HepG2 (cell line): ENCODE data around the gene XRCC1. TPM values are rescaled to one million over a fixed set of nuclear protein-coding genes. Genes with fewer than 3 reads are reported as not detected.

Experiments
- HDAC1 ChIP-seq: sonication (generic); formaldehyde crosslinking; IDR thresholded peaks from 2 replicates; pipeline ENCODE4 v1.5.1; 2020; ENCODE audit warnings: mild to moderate bottlenecking, missing genetic modification reagents
- MAFF ChIP-seq: IDR thresholded peaks from 2 replicates; pipeline ENCODE4 v1.6.1; 2011; ENCODE audit warnings: low read depth, low read length, improper control_type of control experiment
- RXRB ChIP-seq: IDR thresholded peaks from 2 replicates; pipeline ENCODE4 v1.6.1; 2016; ENCODE audit warnings: borderline replicate concordance, missing genetic modification reagents, missing compliant biosample characterization
- SIX1 ChIP-seq: sonication (generic); formaldehyde crosslinking; IDR thresholded peaks from 2 replicates; pipeline ENCODE4 v1.4.0; 2020; ENCODE audit warnings: missing genetic modification reagents, borderline replicate concordance
- SMAD1 ChIP-seq: sonication (generic); formaldehyde crosslinking; IDR thresholded peaks from 2 replicates; pipeline ENCODE4 v1.4.0; 2020; ENCODE audit warnings: missing genetic modification reagents, low read depth, mild to moderate bottlenecking, borderline replicate concordance
- SMAD3 ChIP-seq: sonication (generic); formaldehyde crosslinking; IDR thresholded peaks from 2 replicates; pipeline ENCODE4 v1.4.0; 2020; ENCODE audit warnings: missing genetic modification reagents
- ZHX2 ChIP-seq, 2 experiments: sonication (generic) in 1 of 2; formaldehyde crosslinking in 1 of 2; IDR thresholded peaks; 2 replicates each; pipeline versions ENCODE4 v1.6.1 to v1.9.0; 2014 to 2022; ENCODE audit warnings: antibody characterized with exemption in 1 of 2, borderline replicate concordance in 1 of 2, inconsistent platforms in 1 of 2, low read depth in 1 of 2, missing genetic modification reagents in 1 of 2
- ZNF17 ChIP-seq: sonication (generic); formaldehyde crosslinking; IDR thresholded peaks from 2 replicates; pipeline ENCODE4 v1.5.0; 2020; ENCODE audit warnings: mild to moderate bottlenecking, missing genetic modification reagents
- ZXDC ChIP-seq: sonication (generic); formaldehyde crosslinking; IDR thresholded peaks from 2 replicates; pipeline ENCODE4 v1.5.0; 2020; ENCODE audit warnings: mild to moderate bottlenecking, missing genetic modification reagents
- ZZZ3 ChIP-seq: sonication (generic); formaldehyde crosslinking; IDR thresholded peaks from 2 replicates; pipeline ENCODE4 v1.4.0; 2020; ENCODE audit warnings: missing genetic modification reagents, mild to moderate bottlenecking, borderline replicate concordance
- polyA plus RNA-seq, 8 experiments: library from polyadenylated mRNA; depleted of rRNA in 3 of 8; stranded (reverse) in 7 of 8; unstranded in 1 of 8; fragments of >200 nt; fragmentation: Illumina TruSeq in 4 of 8; extraction: Trizol in 4 of 8; gene quantifications; 2 replicates each; pipeline versions ENCODE4 v1.2.1 to v1.2.3, GENCODE V29; 2011 to 2016; ENCODE audit warnings: low read depth in 4 of 8, missing spikeins in 1 of 8, mixed read lengths in 1 of 8; ENCODE audit not compliant: insufficient read depth in 1 of 8
- total RNA-seq, 5 experiments: library from RNA; depleted of rRNA; stranded (reverse); fragments of >200 nt; fragmentation: Illumina TruSeq; extraction: Trizol; gene quantifications; 2 replicates each; pipeline ENCODE4 v1.2.3, GENCODE V29; 2016; ENCODE audit warnings: low read depth in 1 of 5
- TF ChIP-seq, protein P1 (sequence below): sonication (generic); IDR thresholded peaks from 2 replicates; pipeline ENCODE4 v1.6.1; 2016; ENCODE audit warnings: low read depth, borderline replicate concordance
- TF ChIP-seq, protein P2 (sequence below): sonication (generic); formaldehyde crosslinking; IDR thresholded peaks from 2 replicates; pipeline ENCODE4 v1.4.0; 2020; ENCODE audit warnings: mild to moderate bottlenecking, missing genetic modification reagents

The XRCC1 gene
- total and polyA plus RNA-seq, 2 of the 13 experiments (the other 11 are each of a cell fraction or from before 2014, with no cell fraction given) = 24.7 to 26.3 TPM

DNA sequence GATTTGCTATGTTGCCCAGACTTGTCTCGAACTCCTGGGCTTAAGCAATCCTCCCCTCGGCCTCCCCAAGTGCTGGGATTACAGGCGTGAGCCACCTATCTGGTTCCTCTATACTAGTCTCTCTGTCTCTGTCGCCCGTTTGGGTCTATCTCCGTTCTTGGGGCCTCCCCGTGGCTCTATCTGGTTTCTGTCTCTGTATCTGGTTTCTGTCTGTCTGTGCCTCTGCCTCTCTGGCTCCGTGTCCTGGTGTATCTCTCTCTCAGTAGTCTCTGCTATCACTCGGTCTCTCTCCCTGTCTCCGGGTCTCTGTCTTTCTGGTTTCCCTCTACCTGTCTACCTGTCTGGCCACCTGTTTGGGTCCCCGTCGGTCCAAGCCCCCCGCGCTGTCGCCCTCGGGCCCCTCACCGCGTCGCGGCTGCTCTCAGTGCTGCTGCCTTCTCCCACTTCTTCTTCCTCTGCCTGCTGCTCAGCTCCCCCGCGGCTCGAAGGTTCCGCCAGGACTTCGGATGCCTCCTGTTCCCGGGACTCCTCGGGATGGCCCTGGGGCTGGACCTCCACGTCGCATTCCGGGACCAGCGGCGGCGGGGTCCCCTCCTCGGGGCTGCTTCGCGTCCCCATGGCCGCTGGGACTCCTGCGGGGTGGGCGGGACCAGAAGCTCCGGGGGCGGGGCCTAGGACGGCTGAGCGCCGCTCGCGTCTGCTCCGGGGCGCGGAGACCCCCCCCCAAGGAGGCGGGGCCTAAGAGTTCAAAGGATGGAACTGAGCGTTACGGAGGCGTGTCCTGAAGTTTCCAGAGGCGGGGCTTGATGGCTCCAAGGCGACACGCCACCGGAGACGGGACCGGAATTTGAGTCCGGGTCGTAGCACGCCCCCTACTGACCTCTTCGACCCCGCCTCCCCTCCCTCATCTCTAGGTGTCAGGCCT is 71.6 kb downstream of the XRCC1 start (continued):
- TF ChIP-seq ZHX2 (IDR thresholded peaks at IDR 0.05; ENCODE audit: low read depth) (no peak), ZHX2 (CRISPR knock-in tag; IDR thresholded peaks at IDR 0.05; ENCODE audit: borderline replicate concordance) (0 out of 2 replicates have a peak, but pooled peaks have one; percentile 13), SMAD1 (0 out of 2 replicates have a peak, but pooled peaks have one; percentile 20), ZZZ3 (CRISPR knock-in tag) (0 out of 2 replicates have a peak, but pooled peaks have one; percentile 20), ZNF17 (CRISPR knock-in tag) (no peak), SIX1 (0 out of 2 replicates have a peak, but pooled peaks have one; percentile 9), ZXDC (CRISPR knock-in tag) (no peak), RXRB (CRISPR knock-in tag) (peak; percentile 12; the same call in 1 of the 2 replicates), SMAD3 (CRISPR knock-in tag) (no peak), MAFF (no peak), HDAC1 (CRISPR knock-in tag) (peak; percentile 43; the same call in 1 of the 2 replicates)
- TF ChIP-seq, protein P1, sequence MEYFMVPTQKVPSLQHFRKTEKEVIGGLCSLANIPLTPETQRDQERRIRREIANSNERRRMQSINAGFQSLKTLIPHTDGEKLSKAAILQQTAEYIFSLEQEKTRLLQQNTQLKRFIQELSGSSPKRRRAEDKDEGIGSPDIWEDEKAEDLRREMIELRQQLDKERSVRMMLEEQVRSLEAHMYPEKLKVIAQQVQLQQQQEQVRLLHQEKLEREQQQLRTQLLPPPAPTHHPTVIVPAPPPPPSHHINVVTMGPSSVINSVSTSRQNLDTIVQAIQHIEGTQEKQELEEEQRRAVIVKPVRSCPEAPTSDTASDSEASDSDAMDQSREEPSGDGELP = no peak
- TF ChIP-seq, protein P2, sequence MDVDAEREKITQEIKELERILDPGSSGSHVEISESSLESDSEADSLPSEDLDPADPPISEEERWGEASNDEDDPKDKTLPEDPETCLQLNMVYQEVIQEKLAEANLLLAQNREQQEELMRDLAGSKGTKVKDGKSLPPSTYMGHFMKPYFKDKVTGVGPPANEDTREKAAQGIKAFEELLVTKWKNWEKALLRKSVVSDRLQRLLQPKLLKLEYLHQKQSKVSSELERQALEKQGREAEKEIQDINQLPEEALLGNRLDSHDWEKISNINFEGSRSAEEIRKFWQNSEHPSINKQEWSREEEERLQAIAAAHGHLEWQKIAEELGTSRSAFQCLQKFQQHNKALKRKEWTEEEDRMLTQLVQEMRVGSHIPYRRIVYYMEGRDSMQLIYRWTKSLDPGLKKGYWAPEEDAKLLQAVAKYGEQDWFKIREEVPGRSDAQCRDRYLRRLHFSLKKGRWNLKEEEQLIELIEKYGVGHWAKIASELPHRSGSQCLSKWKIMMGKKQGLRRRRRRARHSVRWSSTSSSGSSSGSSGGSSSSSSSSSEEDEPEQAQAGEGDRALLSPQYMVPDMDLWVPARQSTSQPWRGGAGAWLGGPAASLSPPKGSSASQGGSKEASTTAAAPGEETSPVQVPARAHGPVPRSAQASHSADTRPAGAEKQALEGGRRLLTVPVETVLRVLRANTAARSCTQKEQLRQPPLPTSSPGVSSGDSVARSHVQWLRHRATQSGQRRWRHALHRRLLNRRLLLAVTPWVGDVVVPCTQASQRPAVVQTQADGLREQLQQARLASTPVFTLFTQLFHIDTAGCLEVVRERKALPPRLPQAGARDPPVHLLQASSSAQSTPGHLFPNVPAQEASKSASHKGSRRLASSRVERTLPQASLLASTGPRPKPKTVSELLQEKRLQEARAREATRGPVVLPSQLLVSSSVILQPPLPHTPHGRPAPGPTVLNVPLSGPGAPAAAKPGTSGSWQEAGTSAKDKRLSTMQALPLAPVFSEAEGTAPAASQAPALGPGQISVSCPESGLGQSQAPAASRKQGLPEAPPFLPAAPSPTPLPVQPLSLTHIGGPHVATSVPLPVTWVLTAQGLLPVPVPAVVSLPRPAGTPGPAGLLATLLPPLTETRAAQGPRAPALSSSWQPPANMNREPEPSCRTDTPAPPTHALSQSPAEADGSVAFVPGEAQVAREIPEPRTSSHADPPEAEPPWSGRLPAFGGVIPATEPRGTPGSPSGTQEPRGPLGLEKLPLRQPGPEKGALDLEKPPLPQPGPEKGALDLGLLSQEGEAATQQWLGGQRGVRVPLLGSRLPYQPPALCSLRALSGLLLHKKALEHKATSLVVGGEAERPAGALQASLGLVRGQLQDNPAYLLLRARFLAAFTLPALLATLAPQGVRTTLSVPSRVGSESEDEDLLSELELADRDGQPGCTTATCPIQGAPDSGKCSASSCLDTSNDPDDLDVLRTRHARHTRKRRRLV (CRISPR knock-in tag) = no peak
